ENCODE measurements around the gene ATP8B1. TPM values are rescaled to one million over a fixed set of nuclear protein-coding genes. Genes with fewer than 3 reads are reported as not detected.

Gene ATP8B1
- total and polyA plus RNA-seq, 4 donors: 3.9 to 22.0 (median 5.7) TPM

DNA sequence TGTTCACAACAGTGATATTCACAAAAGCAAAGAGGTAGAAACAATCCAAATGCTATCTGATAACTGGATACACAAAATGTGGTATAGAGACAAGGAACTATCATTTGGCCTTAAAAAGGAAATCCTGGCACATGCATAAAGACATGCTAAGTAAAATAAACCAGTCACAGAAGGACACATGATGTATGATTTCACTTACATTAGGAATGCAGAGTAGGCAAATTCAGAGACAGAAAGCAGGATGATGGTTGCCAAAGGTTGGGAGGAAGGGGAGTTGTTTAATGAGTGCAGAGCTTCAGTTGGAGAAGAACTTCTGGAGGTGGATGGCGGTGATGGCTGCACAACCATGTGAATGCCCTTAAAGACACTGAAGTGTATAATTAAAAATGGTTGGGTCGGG, 38.1 kb downstream of the ATP8B1 start:
- Histone ChIP-seq H3K27ac (ENCODE audit: low read depth in 1 of 2, low read length in 2 of 2) (no peak overlapping the region), H3K9me3 (ENCODE audit: control insufficient read depth in 4 of 4, low read length in 3 of 4) (no peaks in the 10 kb centered on the region), H3K9ac (ENCODE audit: low read depth in 1 of 2, low read length in 2 of 2) (no peak overlapping the region), H3K4me1 (ENCODE audit: control insufficient read depth in 4 of 4, insufficient read depth in 4 of 4, low read length in 3 of 4) (no peaks in the 10 kb centered on the region), H3K27me3 (ENCODE audit: control insufficient read depth in 4 of 4, insufficient read depth in 4 of 4, low read length in 3 of 4) (no peaks in the 10 kb centered on the region), H3K4me3 (ENCODE audit: low read depth in 1 of 3, low read length in 3 of 3) (no peak overlapping the region), H3K36me3 (ENCODE audit: control insufficient read depth in 4 of 4, insufficient read depth in 3 of 4, low read depth in 1 of 4, low read length in 3 of 4) (peaks cover 0 to 1% (median 0%) of the 10 kb centered on the region in 4 donors)
- DNase-seq (ENCODE audit: low spot score): no peak
- TF ChIP-seq, protein P1, sequence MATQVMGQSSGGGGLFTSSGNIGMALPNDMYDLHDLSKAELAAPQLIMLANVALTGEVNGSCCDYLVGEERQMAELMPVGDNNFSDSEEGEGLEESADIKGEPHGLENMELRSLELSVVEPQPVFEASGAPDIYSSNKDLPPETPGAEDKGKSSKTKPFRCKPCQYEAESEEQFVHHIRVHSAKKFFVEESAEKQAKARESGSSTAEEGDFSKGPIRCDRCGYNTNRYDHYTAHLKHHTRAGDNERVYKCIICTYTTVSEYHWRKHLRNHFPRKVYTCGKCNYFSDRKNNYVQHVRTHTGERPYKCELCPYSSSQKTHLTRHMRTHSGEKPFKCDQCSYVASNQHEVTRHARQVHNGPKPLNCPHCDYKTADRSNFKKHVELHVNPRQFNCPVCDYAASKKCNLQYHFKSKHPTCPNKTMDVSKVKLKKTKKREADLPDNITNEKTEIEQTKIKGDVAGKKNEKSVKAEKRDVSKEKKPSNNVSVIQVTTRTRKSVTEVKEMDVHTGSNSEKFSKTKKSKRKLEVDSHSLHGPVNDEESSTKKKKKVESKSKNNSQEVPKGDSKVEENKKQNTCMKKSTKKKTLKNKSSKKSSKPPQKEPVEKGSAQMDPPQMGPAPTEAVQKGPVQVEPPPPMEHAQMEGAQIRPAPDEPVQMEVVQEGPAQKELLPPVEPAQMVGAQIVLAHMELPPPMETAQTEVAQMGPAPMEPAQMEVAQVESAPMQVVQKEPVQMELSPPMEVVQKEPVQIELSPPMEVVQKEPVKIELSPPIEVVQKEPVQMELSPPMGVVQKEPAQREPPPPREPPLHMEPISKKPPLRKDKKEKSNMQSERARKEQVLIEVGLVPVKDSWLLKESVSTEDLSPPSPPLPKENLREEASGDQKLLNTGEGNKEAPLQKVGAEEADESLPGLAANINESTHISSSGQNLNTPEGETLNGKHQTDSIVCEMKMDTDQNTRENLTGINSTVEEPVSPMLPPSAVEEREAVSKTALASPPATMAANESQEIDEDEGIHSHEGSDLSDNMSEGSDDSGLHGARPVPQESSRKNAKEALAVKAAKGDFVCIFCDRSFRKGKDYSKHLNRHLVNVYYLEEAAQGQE (IDR thresholded peaks at IDR 0.05): no peak
- TF ChIP-seq FOXA1 (IDR thresholded peaks at IDR 0.05): no peak
- TF ChIP-seq YY1 (IDR thresholded peaks at IDR 0.05): no peak
- no peak for TF ChIP-seq GABPA (IDR thresholded peaks at IDR 0.05 in 1 of 2, conservative IDR thresholded peaks at IDR 0.05 in 1 of 2)
- TF ChIP-seq RXRA (IDR thresholded peaks at IDR 0.05): no peak
- TF ChIP-seq HNF4A (conservative IDR thresholded peaks at IDR 0.05): no peak
- TF ChIP-seq TAF1 (conservative IDR thresholded peaks at IDR 0.05): no peak
- TF ChIP-seq RAD21 (IDR thresholded peaks at IDR 0.05): no peak
- TF ChIP-seq JUND (IDR thresholded peaks at IDR 0.05): no peak
- TF ChIP-seq, protein P2, sequence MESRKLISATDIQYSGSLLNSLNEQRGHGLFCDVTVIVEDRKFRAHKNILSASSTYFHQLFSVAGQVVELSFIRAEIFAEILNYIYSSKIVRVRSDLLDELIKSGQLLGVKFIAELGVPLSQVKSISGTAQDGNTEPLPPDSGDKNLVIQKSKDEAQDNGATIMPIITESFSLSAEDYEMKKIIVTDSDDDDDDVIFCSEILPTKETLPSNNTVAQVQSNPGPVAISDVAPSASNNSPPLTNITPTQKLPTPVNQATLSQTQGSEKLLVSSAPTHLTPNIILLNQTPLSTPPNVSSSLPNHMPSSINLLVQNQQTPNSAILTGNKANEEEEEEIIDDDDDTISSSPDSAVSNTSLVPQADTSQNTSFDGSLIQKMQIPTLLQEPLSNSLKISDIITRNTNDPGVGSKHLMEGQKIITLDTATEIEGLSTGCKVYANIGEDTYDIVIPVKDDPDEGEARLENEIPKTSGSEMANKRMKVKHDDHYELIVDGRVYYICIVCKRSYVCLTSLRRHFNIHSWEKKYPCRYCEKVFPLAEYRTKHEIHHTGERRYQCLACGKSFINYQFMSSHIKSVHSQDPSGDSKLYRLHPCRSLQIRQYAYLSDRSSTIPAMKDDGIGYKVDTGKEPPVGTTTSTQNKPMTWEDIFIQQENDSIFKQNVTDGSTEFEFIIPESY (IDR thresholded peaks at IDR 0.05): no peak
- TF ChIP-seq, protein P3, sequence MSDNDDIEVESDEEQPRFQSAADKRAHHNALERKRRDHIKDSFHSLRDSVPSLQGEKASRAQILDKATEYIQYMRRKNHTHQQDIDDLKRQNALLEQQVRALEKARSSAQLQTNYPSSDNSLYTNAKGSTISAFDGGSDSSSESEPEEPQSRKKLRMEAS (IDR thresholded peaks at IDR 0.05): no peak
- TF ChIP-seq EGR1 (IDR thresholded peaks at IDR 0.05; ENCODE audit: low read depth in 2 of 2): no peak
- no peak for TF ChIP-seq SP1 (IDR thresholded peaks at IDR 0.05)
- no peak for TF ChIP-seq NR2F2 (IDR thresholded peaks at IDR 0.05)
- TF ChIP-seq, protein P4, sequence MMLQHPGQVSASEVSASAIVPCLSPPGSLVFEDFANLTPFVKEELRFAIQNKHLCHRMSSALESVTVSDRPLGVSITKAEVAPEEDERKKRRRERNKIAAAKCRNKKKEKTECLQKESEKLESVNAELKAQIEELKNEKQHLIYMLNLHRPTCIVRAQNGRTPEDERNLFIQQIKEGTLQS (IDR thresholded peaks at IDR 0.05): no peak
- TF ChIP-seq HNF4G (IDR thresholded peaks at IDR 0.05): no peak
- no peak for TF ChIP-seq FOXA2 (IDR thresholded peaks at IDR 0.05)
- 92% methylated on average over 2 of the region's 2 CpGs for WGBS

DNA sequence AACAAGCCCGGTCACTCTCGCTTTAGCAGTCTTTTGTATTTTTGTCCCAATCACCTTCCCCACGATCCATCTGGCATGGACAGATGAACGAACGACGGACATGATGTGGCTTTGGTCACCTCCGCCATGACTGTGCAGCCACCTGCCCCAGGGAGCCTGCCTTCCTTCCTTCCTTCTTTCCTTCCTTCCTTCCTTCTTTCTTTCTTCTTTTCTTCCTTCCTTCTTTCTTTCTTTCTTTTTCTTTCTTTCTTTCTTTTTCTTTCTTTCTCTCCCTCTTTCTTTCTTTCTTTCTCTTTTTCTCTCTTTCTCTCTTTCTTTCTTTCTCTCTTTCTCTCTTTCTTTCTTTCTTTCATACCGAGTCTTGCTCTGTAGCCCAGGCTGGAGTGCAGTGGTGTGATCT, 39.0 kb downstream of the ATP8B1 start:
- H3K4me1 ChIP-seq (ENCODE audit: control insufficient read depth in 4 of 4, insufficient read depth in 4 of 4, low read length in 3 of 4): no peaks in the 10 kb centered on the region
- no peak for DNase-seq (ENCODE audit: low spot score)
- H3K36me3 ChIP-seq (ENCODE audit: control insufficient read depth in 4 of 4, insufficient read depth in 3 of 4, low read depth in 1 of 4, low read length in 3 of 4): peaks cover 0 to 1% (median 0%) of the 10 kb centered on the region in 4 donors
- 96% methylated on average over 8 of the region's 8 CpGs for WGBS
- H3K27ac ChIP-seq (ENCODE audit: low read depth in 1 of 2, low read length in 2 of 2): no peak overlapping the region
- H3K27me3 ChIP-seq (ENCODE audit: control insufficient read depth in 4 of 4, insufficient read depth in 4 of 4, low read length in 3 of 4): no peaks in the 10 kb centered on the region
- H3K4me3 ChIP-seq (ENCODE audit: low read depth in 1 of 3, low read length in 3 of 3): no peak overlapping the region
- H3K9ac ChIP-seq (ENCODE audit: low read depth in 1 of 2, low read length in 2 of 2): no peak overlapping the region
- no peaks in the 10 kb centered on the region for H3K9me3 ChIP-seq (ENCODE audit: control insufficient read depth in 4 of 4, low read length in 3 of 4)
- TF ChIP-seq TAF1 (conservative IDR thresholded peaks at IDR 0.05) (no peak), HNF4A (conservative IDR thresholded peaks at IDR 0.05) (no peak), RAD21 (IDR thresholded peaks at IDR 0.05) (no peak), GABPA (IDR thresholded peaks at IDR 0.05 in 1 of 2, conservative IDR thresholded peaks at IDR 0.05 in 1 of 2) (no peak), JUND (IDR thresholded peaks at IDR 0.05) (no peak), HNF4G (IDR thresholded peaks at IDR 0.05) (no peak), RXRA (IDR thresholded peaks at IDR 0.05) (no peak), SP1 (IDR thresholded peaks at IDR 0.05) (no peak), FOXA2 (IDR thresholded peaks at IDR 0.05) (no peak), YY1 (IDR thresholded peaks at IDR 0.05) (no peak)
- TF ChIP-seq, protein P1 (IDR thresholded peaks at IDR 0.05): no peak
- TF ChIP-seq, protein P4 (IDR thresholded peaks at IDR 0.05): no peak
- TF ChIP-seq, protein P3 (IDR thresholded peaks at IDR 0.05): no peak
- TF ChIP-seq, protein P2 (IDR thresholded peaks at IDR 0.05): no peak

Measured in liver (tissue), 9 donors.